Lower leg skin (tissue), 3 donors: ENCODE measurements around the gene MAP3K13.

Source experiments
- POLR2A ChIP-seq, 2 donors: fragments of 450-650 bp; IDR thresholded peaks; one replicate each; pipeline ENCODE4 v1.6.1; 2016 to 2017; ENCODE audit warnings: antibody characterized with exemption in 2 of 2, mild to moderate bottlenecking in 1 of 2, moderate library complexity in 1 of 2
- TF ChIP-seq, protein P1 (sequence below), 3 donors: fragments of 450-650 bp; IDR thresholded peaks; one replicate each; pipeline ENCODE4 v1.5.1; 2016; ENCODE audit warnings: antibody characterized with exemption in 3 of 3, mild to moderate bottlenecking in 3 of 3, moderate library complexity in 2 of 3

DNA sequence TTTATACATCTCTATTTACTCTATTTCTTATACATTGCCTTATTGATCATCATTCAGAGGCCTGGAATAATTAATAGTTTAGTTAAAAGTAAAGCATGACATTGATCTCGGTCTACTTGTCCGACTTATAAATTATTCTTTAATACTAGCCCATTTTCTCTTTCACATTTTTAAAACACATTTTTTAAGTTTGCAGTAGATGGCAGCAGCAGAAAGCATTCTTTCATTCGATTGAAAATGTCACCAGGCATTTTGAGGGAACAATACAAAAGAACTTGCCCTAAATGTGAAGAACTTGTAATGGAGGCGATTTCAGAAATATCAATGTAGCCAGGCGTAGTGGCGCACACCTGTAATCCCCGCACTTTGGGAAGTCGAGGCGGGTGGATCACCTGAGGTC lies 15.5 kb upstream of the MAP3K13 start:
- TF ChIP-seq, protein P1, sequence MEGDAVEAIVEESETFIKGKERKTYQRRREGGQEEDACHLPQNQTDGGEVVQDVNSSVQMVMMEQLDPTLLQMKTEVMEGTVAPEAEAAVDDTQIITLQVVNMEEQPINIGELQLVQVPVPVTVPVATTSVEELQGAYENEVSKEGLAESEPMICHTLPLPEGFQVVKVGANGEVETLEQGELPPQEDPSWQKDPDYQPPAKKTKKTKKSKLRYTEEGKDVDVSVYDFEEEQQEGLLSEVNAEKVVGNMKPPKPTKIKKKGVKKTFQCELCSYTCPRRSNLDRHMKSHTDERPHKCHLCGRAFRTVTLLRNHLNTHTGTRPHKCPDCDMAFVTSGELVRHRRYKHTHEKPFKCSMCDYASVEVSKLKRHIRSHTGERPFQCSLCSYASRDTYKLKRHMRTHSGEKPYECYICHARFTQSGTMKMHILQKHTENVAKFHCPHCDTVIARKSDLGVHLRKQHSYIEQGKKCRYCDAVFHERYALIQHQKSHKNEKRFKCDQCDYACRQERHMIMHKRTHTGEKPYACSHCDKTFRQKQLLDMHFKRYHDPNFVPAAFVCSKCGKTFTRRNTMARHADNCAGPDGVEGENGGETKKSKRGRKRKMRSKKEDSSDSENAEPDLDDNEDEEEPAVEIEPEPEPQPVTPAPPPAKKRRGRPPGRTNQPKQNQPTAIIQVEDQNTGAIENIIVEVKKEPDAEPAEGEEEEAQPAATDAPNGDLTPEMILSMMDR (IDR thresholded peaks at IDR 0.05), result no peak
- no peak for TF ChIP-seq POLR2A (IDR thresholded peaks at IDR 0.05)
